H9 (cell line): ENCODE data around the gene MCF2L2. TPM values are rescaled to one million over a fixed set of nuclear protein-coding genes. Genes with fewer than 3 reads are reported as not detected.

Source experiments
- DNase-seq: peaks from one replicate; pipeline ENCODE4 v3.0.0-alpha.2; 2017
- H2AFZ ChIP-seq: one replicate; pipeline ENCODE4 v1.6.1; 2013; ENCODE audit warnings: mild to moderate bottlenecking, low read length, control low read depth, moderate library complexity
- H2AK5ac ChIP-seq: 2 replicates; pipeline ENCODE4 v1.6.1; 2013; ENCODE audit warnings: low read length, control low read depth, mixed read lengths; ENCODE audit not compliant: insufficient read length
- H2BK120ac ChIP-seq: one replicate; pipeline ENCODE4 v1.6.1; 2013; ENCODE audit warnings: low read depth, mild to moderate bottlenecking, low read length, control low read depth, inconsistent platforms; ENCODE audit not compliant: poor library complexity, severe bottlenecking
- H2BK12ac ChIP-seq: 2 replicates; pipeline ENCODE4 v1.6.1; 2013; ENCODE audit warnings: low read length, control low read depth, mixed read lengths, low read depth; ENCODE audit not compliant: insufficient read length
- H2BK15ac ChIP-seq: 2 replicates; pipeline ENCODE4 v1.6.1; 2013; ENCODE audit warnings: low read depth, low read length, control low read depth
- H2BK20ac ChIP-seq: one replicate; pipeline ENCODE4 v1.6.1; 2013; ENCODE audit warnings: low read depth, mild to moderate bottlenecking, low read length, control low read depth, inconsistent platforms; ENCODE audit not compliant: poor library complexity, severe bottlenecking
- H2BK5ac ChIP-seq: 2 replicates; pipeline ENCODE4 v1.6.1; 2013; ENCODE audit warnings: low read length, control low read depth, mixed read lengths; ENCODE audit not compliant: insufficient read length
- H3K14ac ChIP-seq: 2 replicates; pipeline ENCODE4 v1.6.1; 2013; ENCODE audit warnings: low read length, control low read depth; ENCODE audit not compliant: insufficient read depth
- H3K18ac ChIP-seq: 2 replicates; pipeline ENCODE4 v1.6.1; 2013; ENCODE audit warnings: low read depth, mild to moderate bottlenecking, mixed read lengths, low read length, control low read depth; ENCODE audit not compliant: insufficient read length
- H3K23ac ChIP-seq: 2 replicates; pipeline ENCODE4 v1.6.1; 2013; ENCODE audit warnings: low read length, control low read depth, mixed read lengths, low read depth; ENCODE audit not compliant: insufficient read length
- H3K23me2 ChIP-seq: 2 replicates; pipeline ENCODE4 v1.6.1; 2013; ENCODE audit warnings: low read depth, mild to moderate bottlenecking, mixed read lengths, low read length, control low read depth; ENCODE audit not compliant: insufficient read length, poor library complexity, severe bottlenecking
- H3K27ac ChIP-seq: 2 replicates; pipeline ENCODE4 v1.5.1; 2013; ENCODE audit warnings: low read length, control low read depth, mixed read lengths, low read depth; ENCODE audit not compliant: insufficient read length
- H3K27me3 ChIP-seq: 2 replicates; pipeline ENCODE4 v1.6.1; 2013; ENCODE audit warnings: low read length, control low read depth, inconsistent platforms; ENCODE audit not compliant: insufficient read depth
- H3K4ac ChIP-seq: 2 replicates; pipeline ENCODE4 v1.6.1; 2013; ENCODE audit warnings: low read depth, mild to moderate bottlenecking, control low read depth, inconsistent platforms, low read length, moderate library complexity
- H3K4me1 ChIP-seq: 2 replicates; pipeline ENCODE4 v1.6.1; 2013; ENCODE audit warnings: low read length, control low read depth, inconsistent platforms; ENCODE audit not compliant: insufficient read depth
- H3K4me2 ChIP-seq: 2 replicates; pipeline ENCODE4 v1.6.1; 2013; ENCODE audit warnings: low read length, control low read depth, mixed read lengths; ENCODE audit not compliant: insufficient read length, insufficient read depth
- H3K56ac ChIP-seq: 2 replicates; pipeline ENCODE4 v1.6.1; 2013; ENCODE audit warnings: low read depth, mild to moderate bottlenecking, mixed read lengths, low read length, control low read depth; ENCODE audit not compliant: insufficient read length
- H3K79me1 ChIP-seq: 2 replicates; pipeline ENCODE4 v1.6.1; 2013; ENCODE audit warnings: low read depth, mild to moderate bottlenecking, moderate library complexity, low read length, control low read depth, inconsistent platforms; ENCODE audit not compliant: insufficient read depth, poor library complexity, severe bottlenecking
- H3K79me2 ChIP-seq: 2 replicates; pipeline ENCODE4 v1.6.1; 2013; ENCODE audit warnings: low read length, control low read depth, inconsistent platforms; ENCODE audit not compliant: insufficient read depth
- H3K9ac ChIP-seq: 2 replicates; pipeline ENCODE4 v1.6.1; 2013; ENCODE audit warnings: low read length, control low read depth, mixed read lengths; ENCODE audit not compliant: insufficient read length; ENCODE audit errors: extremely low read depth
- H3K9me3 ChIP-seq: one replicate; pipeline ENCODE4 v1.6.1; 2013; ENCODE audit warnings: low read depth, low read length, inconsistent platforms; ENCODE audit not compliant: control insufficient read depth
- H3T11ph ChIP-seq: one replicate; pipeline ENCODE4 v1.6.1; 2013; ENCODE audit warnings: mild to moderate bottlenecking, low read length, control low read depth, inconsistent platforms
- H4K20me1 ChIP-seq: one replicate; pipeline ENCODE4 v1.6.1; 2013; ENCODE audit not compliant: control insufficient read depth, insufficient read length, insufficient read depth
- H4K5ac ChIP-seq: 2 replicates; pipeline ENCODE4 v1.6.1; 2013; ENCODE audit warnings: low read depth, mild to moderate bottlenecking, mixed read lengths, low read length, control low read depth; ENCODE audit not compliant: insufficient read length
- H4K8ac ChIP-seq: replicated peaks from 2 replicates; pipeline ENCODE4 v1.6.1; 2013; ENCODE audit warnings: low read length, control low read depth, mixed read lengths, low read depth; ENCODE audit not compliant: insufficient read length
- H4K91ac ChIP-seq: 2 replicates; pipeline ENCODE4 v1.6.1; 2013; ENCODE audit warnings: low read depth, mild to moderate bottlenecking, moderate library complexity, mixed read lengths, low read length, control low read depth; ENCODE audit not compliant: insufficient read length
- H3K27ac Mint-ChIP-seq, 3 experiments: 2 replicates in 2 of 3; 3 replicates in 1 of 3; pipeline ENCODE4 v1.8.0; 2020 to 2021; ENCODE audit warnings: mixed read lengths in 3 of 3, mild to moderate bottlenecking in 1 of 3, moderate library complexity in 1 of 3
- H3K27me3 Mint-ChIP-seq: 2 replicates; pipeline ENCODE4 v1.8.0; 2021; ENCODE audit warnings: low read depth, mild to moderate bottlenecking, moderate library complexity, mixed read lengths
- H3K36me3 Mint-ChIP-seq, 3 experiments: 2 replicates in 2 of 3; 3 replicates in 1 of 3; pipeline ENCODE4 v1.8.0; 2020 to 2021; ENCODE audit warnings: low read depth in 3 of 3, mixed read lengths in 3 of 3; ENCODE audit not compliant: insufficient read depth in 1 of 3
- H3K4me1 Mint-ChIP-seq, 2 experiments: 2 replicates each; pipeline ENCODE4 v1.8.0; 2020; ENCODE audit warnings: mixed read lengths in 2 of 2
- H3K4me3 Mint-ChIP-seq, 2 experiments: 2 replicates in 1 of 2; 3 replicates in 1 of 2; pipeline ENCODE4 v1.8.0; 2020 to 2021; ENCODE audit warnings: mild to moderate bottlenecking in 2 of 2, mixed read lengths in 2 of 2, moderate library complexity in 1 of 2
- H3K9me3 Mint-ChIP-seq, 2 experiments: 2 replicates in 1 of 2; 3 replicates in 1 of 2; pipeline ENCODE4 v1.8.0; 2020; ENCODE audit warnings: mild to moderate bottlenecking in 2 of 2, mixed read lengths in 2 of 2, moderate library complexity in 1 of 2
- WGBS: extraction: QIAGEN DNeasy Blood & Tissue Kit; methylation state at CpG from one replicate; pipeline ENCODE4 v1.1.7; 2013; ENCODE audit warnings: missing lambda C conversion rate, low lambda C conversion rate, mixed read lengths; ENCODE audit not compliant: insufficient read length; ENCODE audit errors: extremely low coverage; 5-methylcytosine and 5-hydroxymethylcytosine counted together
- total RNA-seq: library from RNA; stranded (reverse); gene quantifications from 2 replicates; pipeline ENCODE4 v1.2.1, GENCODE V29; 2021
- TF ChIP-seq, protein P1 (sequence below): fragments of 200-600 bp; sonication (generic); conservative IDR thresholded peaks from 3 replicates; pipeline ENCODE4 v1.8.0; 2021; ENCODE audit warnings: antibody characterized with exemption, mild to moderate bottlenecking

The MCF2L2 gene
- total RNA-seq, 1 experiment from 2014 or later = 6.4 TPM

DNA sequence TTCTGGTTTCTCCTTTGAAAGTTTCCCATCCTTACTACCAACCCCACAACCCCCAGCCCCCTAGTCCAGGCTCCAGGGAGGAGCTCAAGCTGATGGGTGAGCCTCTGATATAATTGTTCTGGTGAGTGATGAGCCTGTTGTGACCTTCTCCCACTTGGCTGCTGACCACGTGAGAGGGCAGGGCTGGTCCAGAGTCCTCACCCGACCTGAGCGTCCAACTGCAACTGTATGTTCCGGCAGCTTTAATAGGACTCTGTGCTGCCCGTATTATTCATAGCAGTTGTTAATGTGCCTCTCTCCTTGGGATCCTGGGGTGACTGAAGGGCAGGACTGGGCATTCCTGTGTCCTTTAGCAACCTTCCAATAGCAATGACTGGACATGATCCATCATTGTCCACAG lies 119.1 kb downstream of the MCF2L2 start:
- Histone ChIP-seq H4K5ac (no peak overlapping the region), H3K27me3 (no peaks in the 10 kb centered on the region), H4K20me1 (no peaks in the 10 kb centered on the region), H3K9me3 (no peaks in the 10 kb centered on the region), H3K56ac (no peak overlapping the region), H2BK120ac (no peak overlapping the region), H3K4me1 (no peaks in the 10 kb centered on the region), H3T11ph (no peak overlapping the region), H3K18ac (no peak overlapping the region), H3K79me2 (no peaks in the 10 kb centered on the region), H3K4ac (no peak overlapping the region), H2AK5ac (no peak overlapping the region), H3K23ac (no peak overlapping the region), H2AFZ (no peak overlapping the region), H2BK5ac (no peak overlapping the region), H4K8ac (no peak overlapping the region), H2BK12ac (no peak overlapping the region), H3K23me2 (no peaks in the 10 kb centered on the region), H3K79me1 (no peaks in the 10 kb centered on the region), H2BK20ac (no peak overlapping the region), H3K14ac (no peak overlapping the region), H3K27ac (no peak overlapping the region), H2BK15ac (no peak overlapping the region), H3K4me2 (no peak overlapping the region), H4K91ac (no peak overlapping the region), H3K9ac (no peak overlapping the region)
- no CpG with 5 or more reads among the region's 5 CpGs for WGBS
- Mint-ChIP-seq H3K36me3 (peaks cover 0 to 21% (median 5%) of the 10 kb centered on the region in 3 experiments; a peak in 6 of 7 replicates), H3K9me3 (no peaks in the 10 kb centered on the region), H3K27ac (no peak overlapping the region), H3K27me3 (no peaks in the 10 kb centered on the region), H3K4me1 (peaks cover 6 to 7% of the 10 kb centered on the region in 2 experiments; a peak in 3 of 4 replicates), H3K4me3 (no peak overlapping the region)
- TF ChIP-seq, protein P1, sequence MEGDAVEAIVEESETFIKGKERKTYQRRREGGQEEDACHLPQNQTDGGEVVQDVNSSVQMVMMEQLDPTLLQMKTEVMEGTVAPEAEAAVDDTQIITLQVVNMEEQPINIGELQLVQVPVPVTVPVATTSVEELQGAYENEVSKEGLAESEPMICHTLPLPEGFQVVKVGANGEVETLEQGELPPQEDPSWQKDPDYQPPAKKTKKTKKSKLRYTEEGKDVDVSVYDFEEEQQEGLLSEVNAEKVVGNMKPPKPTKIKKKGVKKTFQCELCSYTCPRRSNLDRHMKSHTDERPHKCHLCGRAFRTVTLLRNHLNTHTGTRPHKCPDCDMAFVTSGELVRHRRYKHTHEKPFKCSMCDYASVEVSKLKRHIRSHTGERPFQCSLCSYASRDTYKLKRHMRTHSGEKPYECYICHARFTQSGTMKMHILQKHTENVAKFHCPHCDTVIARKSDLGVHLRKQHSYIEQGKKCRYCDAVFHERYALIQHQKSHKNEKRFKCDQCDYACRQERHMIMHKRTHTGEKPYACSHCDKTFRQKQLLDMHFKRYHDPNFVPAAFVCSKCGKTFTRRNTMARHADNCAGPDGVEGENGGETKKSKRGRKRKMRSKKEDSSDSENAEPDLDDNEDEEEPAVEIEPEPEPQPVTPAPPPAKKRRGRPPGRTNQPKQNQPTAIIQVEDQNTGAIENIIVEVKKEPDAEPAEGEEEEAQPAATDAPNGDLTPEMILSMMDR = no peak
- no peak for DNase-seq
